ENCODE results near the gene TRIM56.

TRIM56 gene

GRCh38 chr7:101134399-101134980 is 49.2 kb downstream of the TRIM56 start:
- no peak for DNase-seq

DNA sequence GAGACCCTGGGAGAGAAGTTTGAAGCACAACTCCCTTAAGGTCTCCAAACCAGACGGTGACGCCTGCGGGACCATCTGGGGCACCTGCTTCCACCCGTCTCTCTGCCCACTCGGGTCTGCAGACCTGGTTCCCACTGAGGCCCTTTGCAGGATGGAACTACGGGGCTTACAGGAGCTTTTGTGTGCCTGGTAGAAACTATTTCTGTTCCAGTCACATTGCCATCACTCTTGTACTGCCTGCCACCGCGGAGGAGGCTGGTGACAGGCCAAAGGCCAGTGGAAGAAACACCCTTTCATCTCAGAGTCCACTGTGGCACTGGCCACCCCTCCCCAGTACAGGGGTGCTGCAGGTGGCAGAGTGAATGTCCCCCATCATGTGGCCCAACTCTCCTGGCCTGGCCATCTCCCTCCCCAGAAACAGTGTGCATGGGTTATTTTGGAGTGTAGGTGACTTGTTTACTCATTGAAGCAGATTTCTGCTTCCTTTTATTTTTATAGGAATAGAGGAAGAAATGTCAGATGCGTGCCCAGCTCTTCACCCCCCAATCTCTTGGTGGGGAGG is 52.5 kb downstream of the TRIM56 start:
- DNase-seq = no peak

DNA sequence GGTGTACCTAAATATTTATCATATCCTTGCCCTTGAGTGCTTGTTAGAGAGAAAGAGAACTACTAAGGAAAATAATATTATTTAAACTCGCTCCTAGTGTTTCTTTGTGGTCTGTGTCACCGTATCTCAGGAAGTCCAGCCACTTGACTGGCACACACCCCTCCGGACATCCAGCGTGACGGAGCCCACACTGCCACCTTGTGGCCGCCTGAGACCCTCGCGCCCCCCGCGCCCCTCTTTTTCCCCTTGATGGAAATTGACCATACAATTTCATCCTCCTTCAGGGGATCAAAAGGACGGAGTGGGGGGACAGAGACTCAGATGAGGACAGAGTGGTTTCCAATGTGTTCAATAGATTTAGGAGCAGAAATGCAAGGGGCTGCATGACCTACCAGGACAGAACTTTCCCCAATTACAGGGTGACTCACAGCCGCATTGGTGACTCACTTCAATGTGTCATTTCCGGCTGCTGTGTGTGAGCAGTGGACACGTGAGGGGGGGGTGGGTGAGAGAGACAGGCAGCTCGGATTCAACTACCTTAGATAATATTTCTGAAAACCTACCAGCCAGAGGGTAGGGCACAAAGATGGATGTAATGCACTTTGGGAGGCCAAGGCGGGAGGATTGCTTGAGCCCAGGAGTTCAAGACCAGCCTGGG is 53.1 kb downstream of the TRIM56 start:
- peak in 3 of 6 experiments; percentile 15 to 39 (median 24) for DNase-seq

GRCh38 chr7:101140339-101140699 is 55.0 kb downstream of the TRIM56 start:
- DNase-seq = no peak

GRCh38 chr7:101140746-101141382 is 55.6 kb downstream of the TRIM56 start:
- DNase-seq = no peak

Measured in stimulated activated naive CD4-positive, alpha-beta T cell (primary cell).